ENCODE measurements around the gene GAPDH.
"Not testable (repeated sequence)": the region's sequence is repeated elsewhere in the genome, so short reads cannot be mapped to it uniquely, and the experiment has no call there.

GAPDH gene

GRCh38 chr12:6547987-6548386 is 13.7 kb downstream of the GAPDH start:
- DNase-seq, result no peak

- no peak for DNase-seq
Measured at GRCh38 chr12:6548556-6548955, 14.2 kb downstream of the GAPDH start.

GRCh38 chr12:6548966-6549683 is 14.8 kb downstream of the GAPDH start:
- no peak for DNase-seq

- DNase-seq, result no peak
Measured at GRCh38 chr12:6549684-6550151, 15.4 kb downstream of the GAPDH start.

- no peak for DNase-seq
Measured at GRCh38 chr12:6550294-6551062, 16.2 kb downstream of the GAPDH start.

- no peak for DNase-seq
Measured at GRCh38 chr12:6551063-6551461, 16.7 kb downstream of the GAPDH start.

GRCh38 chr12:6551496-6552139 is 17.3 kb downstream of the GAPDH start:
- no peak for DNase-seq

GRCh38 chr12:6552140-6552551 is 17.8 kb downstream of the GAPDH start:
- DNase-seq, result no peak

- DNase-seq, result peak in 1 of 2 experiments; percentile 52
Measured at GRCh38 chr12:6553051-6553868, 18.9 kb downstream of the GAPDH start.

- DNase-seq, result peak in 1 of 2 experiments; percentile 57
Measured at GRCh38 chr12:6554168-6555017, 20.1 kb downstream of the GAPDH start.

GRCh38 chr12:6555018-6555691 is 20.8 kb downstream of the GAPDH start:
- no peak for DNase-seq

- not testable (repeated sequence) for DNase-seq
Measured at GRCh38 chr12:6556496-6556817, 22.1 kb downstream of the GAPDH start.

- no peak for DNase-seq
Measured at GRCh38 chr12:6556857-6557256, 22.5 kb downstream of the GAPDH start.

GRCh38 chr12:6558014-6558760 is 23.9 kb downstream of the GAPDH start:
- DNase-seq, result peak in 1 of 2 experiments; percentile 20

GRCh38 chr12:6559500-6559899 is 25.2 kb downstream of the GAPDH start:
- DNase-seq, result no peak

- no peak for DNase-seq
Measured at GRCh38 chr12:6560501-6561205, 26.3 kb downstream of the GAPDH start.

GRCh38 chr12:6562881-6563280 is 28.6 kb downstream of the GAPDH start:
- no peak for DNase-seq

GRCh38 chr12:6563448-6564050 is 29.2 kb downstream of the GAPDH start:
- peak in 1 of 2 experiments; percentile 55 for DNase-seq

GRCh38 chr12:6567112-6567670 is 32.9 kb downstream of the GAPDH start:
- DNase-seq, result no peak

Measured in NCI-H446 (cell line).